H1 (cell line): ENCODE measurements around the gene ABHD16A. TPM values are rescaled to one million over a fixed set of nuclear protein-coding genes. Genes with fewer than 3 reads are reported as not detected.

Source experiments
- CTCF ChIA-PET: fragments of 300-600 bp; sonication (Branson Sonifier 250); formaldehyde crosslinking; loops from one replicate; lab custom pipeline; 2021; ENCODE audit not compliant: partially characterized antibody; lab: Charles Lee
- POLR2A ChIA-PET: fragments of 300-600 bp; sonication (Branson Sonifier 250); formaldehyde crosslinking; loops from one replicate; lab custom pipeline; 2021; ENCODE audit warnings: inconsistent platforms; ENCODE audit not compliant: partially characterized antibody; lab: Charles Lee
- DNase-seq, 2 experiments: peaks; one replicate each; pipeline versions ENCODE4 v3.0.0 to v3.0.0-alpha.2; 2010 to 2022; ENCODE audit warnings: low spot score in 2 of 2, low read depth in 1 of 2, mixed read lengths in 1 of 2
- FAIRE-seq: peaks from 2 replicates; lab custom pipeline; 2011; peaks lifted over from hg19 to GRCh38; lab: Jason Lieb, UNC
- H2AFZ ChIP-seq: 2 replicates; pipeline ENCODE4 v1.8.1; 2012; ENCODE audit warnings: low read length, inconsistent platforms
- H2AK5ac ChIP-seq: 2 replicates; pipeline ENCODE4 v1.6.1; 2013; ENCODE audit warnings: low read depth, low read length
- H2BK120ac ChIP-seq: replicated peaks from 2 replicates; pipeline ENCODE3; 2013; ENCODE audit warnings: low read depth, low read length, inconsistent platforms
- H2BK12ac ChIP-seq: 2 replicates; pipeline ENCODE4 v1.6.1; 2013; ENCODE audit warnings: low read depth, low read length
- H2BK15ac ChIP-seq: 2 replicates; pipeline ENCODE4 v1.6.1; 2013; ENCODE audit warnings: low read length
- H2BK20ac ChIP-seq: 2 replicates; pipeline ENCODE4 v1.6.1; 2013; ENCODE audit warnings: low read length
- H2BK5ac ChIP-seq: 2 replicates; pipeline ENCODE4 v1.6.1; 2013; ENCODE audit warnings: low read depth, low read length
- H3K14ac ChIP-seq: 2 replicates; pipeline ENCODE4 v1.6.1; 2013; ENCODE audit warnings: inconsistent platforms; ENCODE audit not compliant: insufficient read length
- H3K18ac ChIP-seq: 2 replicates; pipeline ENCODE4 v1.6.1; 2013; ENCODE audit warnings: low read length; ENCODE audit errors: extremely low read depth
- H3K23ac ChIP-seq: 2 replicates; pipeline ENCODE4 v1.6.1; 2013; ENCODE audit warnings: inconsistent platforms; ENCODE audit not compliant: insufficient read length
- H3K23me2 ChIP-seq: 2 replicates; pipeline ENCODE4 v1.6.1; 2013; ENCODE audit warnings: low read depth, low read length
- H3K27ac ChIP-seq: 2 replicates; pipeline ENCODE4 v1.6.1; 2011; ENCODE audit warnings: low read depth, low read length, inconsistent platforms
- H3K27me3 ChIP-seq, 4 experiments: replicated peaks in 1 of 4; 1 replicate in 1 of 4; 2 replicates in 3 of 4; pipeline versions ENCODE4 v1.6.1 to v1.8.1; 2011 to 2013; ENCODE audit warnings: low read length in 3 of 4, mild to moderate bottlenecking in 3 of 4, inconsistent platforms in 2 of 4, mixed read lengths in 2 of 4, moderate library complexity in 1 of 4; ENCODE audit not compliant: control insufficient read depth in 3 of 4, insufficient read depth in 3 of 4; ENCODE audit errors: extremely low read depth in 1 of 4
- H3K36me3 ChIP-seq, 4 experiments: 2 replicates each; pipeline versions ENCODE4 v1.6.1 to v1.8.1; 2011 to 2013; ENCODE audit warnings: mild to moderate bottlenecking in 4 of 4, low read length in 3 of 4, moderate library complexity in 2 of 4, control low read depth in 1 of 4, inconsistent platforms in 1 of 4; ENCODE audit not compliant: insufficient read depth in 4 of 4, control insufficient read depth in 2 of 4
- H3K4ac ChIP-seq: replicated peaks from 2 replicates; pipeline ENCODE3; 2013; ENCODE audit warnings: low read length, low read depth, mixed read lengths, inconsistent platforms; ENCODE audit not compliant: insufficient read length
- H3K4me1 ChIP-seq, 4 experiments: replicated peaks in 1 of 4; 1 replicate in 1 of 4; 2 replicates in 3 of 4; pipeline versions ENCODE4 v1.6.1 to v1.8.1; 2011 to 2013; ENCODE audit warnings: low read length in 3 of 4, inconsistent platforms in 2 of 4, mixed read lengths in 1 of 4; ENCODE audit not compliant: insufficient read depth in 4 of 4, control insufficient read depth in 3 of 4
- H3K4me2 ChIP-seq, 2 experiments: 2 replicates each; pipeline versions ENCODE4 v1.6.1 to v1.8.1; 2011 to 2013; ENCODE audit warnings: low read depth in 2 of 2, low read length in 2 of 2, control low read depth in 1 of 2, inconsistent platforms in 1 of 2, mild to moderate bottlenecking in 1 of 2; ENCODE audit not compliant: insufficient read depth in 1 of 2
- H3K4me3 ChIP-seq, 4 experiments: fragments of 200-600, 300-600 bp in 1 of 4; sonication (generic), shearing (Covaris generic), sonication (Bioruptor Twin) in 1 of 4; 2 replicates each; pipeline versions ENCODE4 v1.5.1 to v1.8.1; 2011 to 2016; ENCODE audit warnings: low read length in 4 of 4, low read depth in 3 of 4, control low read depth in 2 of 4, inconsistent platforms in 2 of 4, mild to moderate bottlenecking in 2 of 4, mixed read lengths in 1 of 4, moderate library complexity in 1 of 4; ENCODE audit not compliant: insufficient read depth in 2 of 4; ENCODE audit errors: extremely low read depth in 1 of 4
- H3K56ac ChIP-seq: replicated peaks from 2 replicates; pipeline ENCODE3; 2013; ENCODE audit warnings: low read depth, mild to moderate bottlenecking, mixed read lengths, low read length, inconsistent platforms; ENCODE audit not compliant: insufficient read length
- H3K79me1 ChIP-seq: 2 replicates; pipeline ENCODE4 v1.6.1; 2013; ENCODE audit warnings: low read depth, low read length, control low read depth
- H3K79me2 ChIP-seq, 2 experiments: 2 replicates each; pipeline versions ENCODE4 v1.6.1 to v1.8.1; 2012 to 2013; ENCODE audit warnings: low read length in 2 of 2, mild to moderate bottlenecking in 2 of 2, inconsistent platforms in 1 of 2; ENCODE audit not compliant: insufficient read depth in 2 of 2, control insufficient read depth in 1 of 2
- H3K9ac ChIP-seq, 4 experiments: replicated peaks in 1 of 4; 1 replicate in 1 of 4; 2 replicates in 3 of 4; pipeline versions ENCODE4 v1.6.1 to v1.8.1; 2011 to 2013; ENCODE audit warnings: low read depth in 3 of 4, low read length in 3 of 4, control low read depth in 2 of 4, mild to moderate bottlenecking in 2 of 4, moderate library complexity in 2 of 4, inconsistent platforms in 1 of 4; ENCODE audit errors: extremely low read depth in 1 of 4
- H3K9me3 ChIP-seq, 2 experiments: 2 replicates each; pipeline versions ENCODE4 v1.6.1 to v1.8.1; 2012 to 2013; ENCODE audit warnings: mild to moderate bottlenecking in 2 of 2, moderate library complexity in 2 of 2, control low read depth in 1 of 2, inconsistent platforms in 1 of 2, low read depth in 1 of 2, low read length in 1 of 2, mixed read lengths in 1 of 2; ENCODE audit not compliant: insufficient read depth in 2 of 2
- H4K20me1 ChIP-seq, 2 experiments: replicated peaks in 1 of 2; 2 replicates each; pipeline versions ENCODE3 to v1.8.1; 2011 to 2013; ENCODE audit warnings: inconsistent platforms in 2 of 2, low read length in 2 of 2, mild to moderate bottlenecking in 1 of 2; ENCODE audit not compliant: insufficient read depth in 2 of 2, control insufficient read depth in 1 of 2
- H4K5ac ChIP-seq: 2 replicates; pipeline ENCODE4 v1.6.1; 2013; ENCODE audit warnings: low read length, low read depth, mixed read lengths, inconsistent platforms; ENCODE audit not compliant: insufficient read length
- H4K8ac ChIP-seq: 2 replicates; pipeline ENCODE4 v1.8.0; 2013; ENCODE audit warnings: mild to moderate bottlenecking, moderate library complexity, low read length, inconsistent platforms; ENCODE audit not compliant: insufficient read depth; ENCODE audit errors: extremely low read depth
- H4K91ac ChIP-seq: replicated peaks from 2 replicates; pipeline ENCODE3; 2013; ENCODE audit warnings: low read length, mixed read lengths, inconsistent platforms; ENCODE audit not compliant: insufficient read length
- ATF2 ChIP-seq: IDR thresholded peaks from 2 replicates; pipeline ENCODE4 v1.6.1; 2012; ENCODE audit warnings: low read length, inconsistent platforms
- FOSL1 ChIP-seq: IDR thresholded peaks from 2 replicates; pipeline ENCODE4 v1.6.1; 2011; ENCODE audit warnings: mild to moderate bottlenecking, low read depth, low read length, moderate library complexity; ENCODE audit not compliant: insufficient read depth
- GABPA ChIP-seq: IDR thresholded peaks from 2 replicates; pipeline ENCODE4 v1.6.1; 2011; ENCODE audit warnings: mild to moderate bottlenecking, low read length, moderate library complexity, borderline replicate concordance; ENCODE audit not compliant: insufficient read depth
- POLR2A ChIP-seq, 2 experiments: IDR thresholded peaks; 1 replicate in 1 of 2; 2 replicates in 1 of 2; pipeline ENCODE4 v1.6.1; 2011; ENCODE audit warnings: low read depth in 2 of 2, low read length in 2 of 2, mild to moderate bottlenecking in 2 of 2; ENCODE audit errors: control extremely low read depth in 1 of 2
- SIX5 ChIP-seq: IDR thresholded peaks from 2 replicates; pipeline ENCODE4 v1.6.1; 2011; ENCODE audit warnings: mild to moderate bottlenecking, low read depth, low read length
- YY1 ChIP-seq: IDR thresholded peaks from 2 replicates; pipeline ENCODE4 v1.6.1; 2011; ENCODE audit warnings: low read depth, mild to moderate bottlenecking, low read length
- ZNF274 ChIP-seq: IDR thresholded peaks from 2 replicates; pipeline ENCODE4 v1.7.0; 2012; ENCODE audit warnings: low read length, borderline replicate concordance; ENCODE audit errors: extremely low read depth
- WGBS, 2 experiments: shearing (Covaris generic) in 1 of 2; methylation state at CpG; one replicate each; pipeline versions ENCODE4 v1.1.6 to v1.1.7; 2013 to 2015; ENCODE audit warnings: low lambda C conversion rate in 2 of 2, mixed read lengths in 2 of 2, inconsistent platforms in 1 of 2, low coverage in 1 of 2, missing lambda C conversion rate in 1 of 2; ENCODE audit not compliant: insufficient replicate concordance in 2 of 2, insufficient coverage in 1 of 2, insufficient read length in 1 of 2; ENCODE audit errors: extremely low coverage in 1 of 2, missing lambda C conversion rate in 1 of 2; 5-methylcytosine and 5-hydroxymethylcytosine counted together
- polyA plus RNA-seq, 7 experiments: library from polyadenylated mRNA; depleted of rRNA in 3 of 7; stranded (reverse) in 5 of 7; unstranded in 2 of 7; fragments of >200 nt in 5 of 7; fragments of 200-250 nt in 2 of 7; gene quantifications; 1 replicate in 5 of 7; 2 replicates in 1 of 7; 4 replicates in 1 of 7; pipeline versions ENCODE4 v1.2.1 to v1.2.3, GENCODE V29; 2011 to 2013; ENCODE audit warnings: missing spikeins in 2 of 7, mixed read lengths in 2 of 7
- total RNA-seq: library from RNA; stranded (reverse); fragmentation: NEBNext Ultra II Directional; extraction: Animal tissue kit (Norgen Biotek cat#: 25700); gene quantifications from 2 replicates; pipeline ENCODE4 v1.2.1, GENCODE V29; 2021

The ABHD16A gene
- total and polyA plus RNA-seq, 2 of the 8 experiments (the other 6 are each of a cell fraction or from before 2014, with no cell fraction given) = 32.9 to 40.2 TPM

GRCh38 chr6:31710523-31711219 is 7.5 kb upstream of the ABHD16A start:
- Histone ChIP-seq H3K23ac (no peak overlapping the region), H3K4ac (no peak overlapping the region), H2BK120ac (no peak overlapping the region), H3K18ac (no peak overlapping the region), H3K4me2 (no peak overlapping the region; a peak in 1 of 4 replicates), H3K9ac (no peak overlapping the region), H3K79me1 (no peaks in the 10 kb centered on the region), H3K23me2 (peaks cover 3% of the 10 kb centered on the region; the same call in 1 of the 2 replicates), H2BK20ac (0 out of 2 replicates have a peak overlapping the region, but pooled peaks have one; percentile 72), H2BK12ac (no peak overlapping the region), H3K36me3 (no peaks in the 10 kb centered on the region), H2BK5ac (no peak overlapping the region), H2BK15ac (no peak overlapping the region), H4K91ac (no peak overlapping the region), H3K79me2 (no peaks in the 10 kb centered on the region), H3K4me1 (peaks cover 11 to 18% (median 12%) of the 10 kb centered on the region in 4 experiments), H3K27ac (no peak overlapping the region), H3K56ac (no peak overlapping the region), H3K27me3 (no peaks in the 10 kb centered on the region; a peak in 1 of 7 replicates), H3K9me3 (no peaks in the 10 kb centered on the region), H4K5ac (no peak overlapping the region), H3K14ac (no peak overlapping the region), H4K8ac (peak overlapping the region; percentile 23; the same call in 1 of the 2 replicates), H4K20me1 (no peaks in the 10 kb centered on the region), H2AFZ (0 out of 2 replicates have a peak overlapping the region, but pooled peaks have one; percentile 7), H2AK5ac (no peak overlapping the region), H3K4me3 (no peak overlapping the region)
- 82% methylated on average over 5 of the region's 5 CpGs; no CpG with 5 or more reads in 1 of the 2 experiments for WGBS, 2 experiments
- FAIRE-seq = no peak
- TF ChIP-seq SIX5 (no peak), GABPA (no peak), ZNF274 (no peak), ATF2 (no peak), POLR2A (IDR thresholded peaks at IDR 0.05; ENCODE audit: control extremely low read depth in 1 of 2, low read depth in 2 of 2, low read length in 2 of 2) (no peak), YY1 (no peak), FOSL1 (no peak)
- DNase-seq = no peak
- ChIA-PET POLR2A (interaction anchor here (0.6 to 3.4 kb wide), 10 partner anchors 14 to 233 kb away, joined by 3 to 22 read pairs (median 4); partner anchors contain the start of genes BAG6, DDAH2, GPANK1 and MPIG6B), CTCF (interaction anchor here (0.5 to 5.7 kb wide), 12 partner anchors 11 to 269 kb away, joined by 3 to 39 read pairs (median 4); partner anchors contain the start of genes DDAH2 and LSM2)
